Cardiac muscle cell (in vitro differentiated cells and primary cell): ENCODE data around the gene MTMR1. TPM values are rescaled to one million over a fixed set of nuclear protein-coding genes. Genes with fewer than 3 reads are reported as not detected.

Experiments
- DNase-seq, 2 donors: peaks; one replicate each; pipeline versions ENCODE4 v3.0.0 to v3.0.0-alpha.2; 2010 to 2017; ENCODE audit warnings: low read depth in 1 of 2, low spot score in 1 of 2
- H3K27ac ChIP-seq: fragments of 200-600 bp; sonication (generic); 2 replicates; pipeline ENCODE4 v1.5.1; 2016
- H3K27me3 ChIP-seq: fragments of 200-600 bp; sonication (generic); 2 replicates; pipeline ENCODE4 v1.6.0; 2016; ENCODE audit warnings: control low read depth
- H3K36me3 ChIP-seq: fragments of 200-600 bp; sonication (generic); 2 replicates; pipeline ENCODE4 v1.5.1; 2016; ENCODE audit warnings: control low read depth
- H3K4me1 ChIP-seq: fragments of 200-600 bp; sonication (generic); 2 replicates; pipeline ENCODE4 v1.8.1; 2017; ENCODE audit warnings: low read depth, mild to moderate bottlenecking, mixed run types
- H3K4me3 ChIP-seq: fragments of 200-600 bp; sonication (generic); 2 replicates; pipeline ENCODE4 v1.5.1; 2016; ENCODE audit warnings: mild to moderate bottlenecking
- H3K9me3 ChIP-seq: fragments of 200-600 bp; sonication (generic); 2 replicates; pipeline ENCODE4 v1.5.1; 2017; ENCODE audit warnings: low read depth, mild to moderate bottlenecking, control low read depth
- polyA plus RNA-seq: library from polyadenylated mRNA; unstranded; fragments of >200 nt; fragmentation: Nextera tagmentation; extraction: Ambion mirVana; gene quantifications from 2 replicates; pipeline ENCODE4 v1.2.1, GENCODE V29; 2016
- total RNA-seq: library from RNA; depleted of rRNA; stranded (reverse); fragments of >200 nt; gene quantifications from 2 replicates; pipeline ENCODE4 v1.2.3, GENCODE V29; 2016
- TF ChIP-seq, protein P1 (sequence below): IDR thresholded peaks from 2 replicates; pipeline ENCODE4 v1.5.1; 2012; ENCODE audit warnings: low read depth, mild to moderate bottlenecking, low read length

Gene MTMR1
- total and polyA plus RNA-seq, 2 experiments from 2014 or later: 20.2 to 22.3 TPM

DNA sequence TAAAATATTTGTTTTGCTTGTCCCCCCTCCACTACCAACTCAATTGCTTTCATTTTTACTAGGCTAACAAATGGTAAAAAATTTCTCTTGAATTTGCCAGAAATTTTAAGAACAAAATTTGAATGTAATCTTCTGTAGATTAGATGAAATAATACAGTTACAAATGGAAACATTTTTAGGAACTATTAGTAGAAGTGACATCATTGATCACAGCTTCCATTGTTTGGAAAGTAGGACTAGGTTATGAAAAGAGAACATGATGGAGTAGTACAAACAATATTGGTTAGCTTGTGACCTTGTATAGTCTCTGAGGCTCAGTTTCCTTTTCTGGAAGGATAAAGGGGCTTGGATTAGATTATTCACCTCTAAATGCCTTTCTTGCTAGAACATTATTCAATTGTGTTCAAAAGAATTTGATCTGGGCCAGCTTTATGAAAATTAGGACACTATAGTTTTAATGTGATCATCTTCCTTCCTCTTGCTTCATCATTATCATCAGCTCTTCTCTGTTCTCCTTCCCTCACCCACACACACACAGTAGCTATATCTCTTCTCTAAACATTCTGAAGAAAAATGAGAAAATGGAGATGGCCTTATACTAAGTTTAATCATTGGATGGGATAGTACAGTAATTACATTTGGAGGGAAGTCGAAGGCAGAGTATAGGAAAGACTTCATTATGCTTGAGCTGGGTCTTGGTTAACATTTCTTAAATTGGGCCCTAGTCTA is 9.9 kb downstream of the MTMR1 start:
- no peak for DNase-seq
- Histone ChIP-seq H3K27me3 (no peaks in the 10 kb centered on the region), H3K27ac (no peak overlapping the region)

DNA sequence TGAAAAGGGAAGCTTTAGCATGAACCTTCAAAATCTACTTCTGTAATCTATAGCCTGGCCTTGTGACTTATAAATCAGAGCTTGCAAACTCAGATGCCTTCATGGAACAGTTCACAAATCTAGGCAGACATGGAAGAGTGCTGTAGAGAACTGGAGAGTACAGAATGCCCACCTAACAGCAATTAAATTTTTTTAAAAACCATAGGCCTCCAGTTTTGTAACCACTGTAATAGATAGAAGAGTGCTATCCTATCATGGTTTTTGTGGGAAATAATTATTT is 10.4 kb downstream of the MTMR1 start:
- Histone ChIP-seq H3K36me3 (peaks cover 2% of the 10 kb centered on the region), H3K27ac (no peak overlapping the region), H3K4me3 (no peak overlapping the region), H3K27me3 (no peaks in the 10 kb centered on the region), H3K4me1 (no peaks in the 10 kb centered on the region), H3K9me3 (no peaks in the 10 kb centered on the region)
- no peak for DNase-seq
- TF ChIP-seq, protein P1, sequence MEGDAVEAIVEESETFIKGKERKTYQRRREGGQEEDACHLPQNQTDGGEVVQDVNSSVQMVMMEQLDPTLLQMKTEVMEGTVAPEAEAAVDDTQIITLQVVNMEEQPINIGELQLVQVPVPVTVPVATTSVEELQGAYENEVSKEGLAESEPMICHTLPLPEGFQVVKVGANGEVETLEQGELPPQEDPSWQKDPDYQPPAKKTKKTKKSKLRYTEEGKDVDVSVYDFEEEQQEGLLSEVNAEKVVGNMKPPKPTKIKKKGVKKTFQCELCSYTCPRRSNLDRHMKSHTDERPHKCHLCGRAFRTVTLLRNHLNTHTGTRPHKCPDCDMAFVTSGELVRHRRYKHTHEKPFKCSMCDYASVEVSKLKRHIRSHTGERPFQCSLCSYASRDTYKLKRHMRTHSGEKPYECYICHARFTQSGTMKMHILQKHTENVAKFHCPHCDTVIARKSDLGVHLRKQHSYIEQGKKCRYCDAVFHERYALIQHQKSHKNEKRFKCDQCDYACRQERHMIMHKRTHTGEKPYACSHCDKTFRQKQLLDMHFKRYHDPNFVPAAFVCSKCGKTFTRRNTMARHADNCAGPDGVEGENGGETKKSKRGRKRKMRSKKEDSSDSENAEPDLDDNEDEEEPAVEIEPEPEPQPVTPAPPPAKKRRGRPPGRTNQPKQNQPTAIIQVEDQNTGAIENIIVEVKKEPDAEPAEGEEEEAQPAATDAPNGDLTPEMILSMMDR: no peak

More for the DNA sequence above, 9.9 kb downstream of the MTMR1 start:
- Histone ChIP-seq H3K4me1 (no peaks in the 10 kb centered on the region), H3K36me3 (peaks cover 2% of the 10 kb centered on the region), H3K4me3 (no peak overlapping the region), H3K9me3 (no peaks in the 10 kb centered on the region)
- TF ChIP-seq, protein P1: no peak

DNA sequence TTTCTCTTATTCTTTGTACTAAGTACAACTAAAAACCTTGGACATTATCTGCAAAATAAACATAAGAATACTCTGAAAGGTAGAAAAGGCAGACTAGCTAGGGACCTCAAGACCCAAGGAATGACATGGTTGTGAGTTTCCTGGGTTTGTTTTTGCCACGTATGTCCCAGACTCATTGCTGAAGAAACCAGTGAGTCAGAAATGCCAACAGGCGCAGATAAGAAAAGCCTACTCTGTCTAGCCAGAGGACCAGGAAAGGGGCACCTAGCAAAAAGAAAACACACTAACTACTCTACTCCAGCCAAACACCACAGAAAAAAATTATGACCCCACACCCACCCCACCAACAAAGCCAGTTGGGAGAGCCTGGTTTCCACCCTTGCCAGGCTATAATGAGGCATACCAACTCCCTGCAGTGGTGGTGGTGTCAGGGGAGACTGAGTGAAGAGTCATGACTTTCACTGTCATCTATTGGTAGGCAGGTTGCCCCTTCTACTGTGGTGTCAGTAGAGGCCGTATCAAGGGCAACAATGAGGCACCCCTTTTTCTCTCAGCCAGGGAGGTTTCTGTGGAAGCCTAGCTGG is 10.9 kb downstream of the MTMR1 start:
- H3K36me3 ChIP-seq: peaks cover 2% of the 10 kb centered on the region
- H3K27me3 ChIP-seq: no peaks in the 10 kb centered on the region
- H3K4me3 ChIP-seq: no peak overlapping the region
- TF ChIP-seq, protein P1: no peak
- H3K4me1 ChIP-seq: no peaks in the 10 kb centered on the region
- no peaks in the 10 kb centered on the region for H3K9me3 ChIP-seq
- no peak overlapping the region for H3K27ac ChIP-seq
- DNase-seq: peak in 1 of 2 donors; percentile 54

DNA sequence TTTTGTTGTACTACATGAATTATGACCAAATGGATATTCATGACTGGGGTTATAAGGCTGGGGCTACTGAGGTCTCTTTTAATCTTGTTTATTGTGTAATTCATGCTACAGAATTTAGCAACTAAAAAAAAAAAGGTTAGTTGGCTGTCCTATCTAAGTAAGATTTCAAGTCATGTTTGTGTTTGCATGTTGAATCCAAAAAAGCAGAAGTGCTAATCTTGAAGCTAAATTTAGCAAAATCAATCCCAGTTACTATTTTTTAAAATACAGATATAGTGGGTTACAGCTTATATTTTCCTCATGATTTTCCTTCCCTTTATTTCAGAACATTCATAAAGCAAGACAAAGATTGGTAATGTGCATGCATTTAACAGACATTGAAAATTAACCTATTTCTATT is 19.4 kb downstream of the MTMR1 start:
- TF ChIP-seq, protein P1: no peak
- no peak for DNase-seq
- Histone ChIP-seq H3K27ac (no peak overlapping the region), H3K4me1 (no peaks in the 10 kb centered on the region), H3K27me3 (no peaks in the 10 kb centered on the region), H3K4me3 (no peak overlapping the region), H3K9me3 (no peaks in the 10 kb centered on the region), H3K36me3 (no peaks in the 10 kb centered on the region)

DNA sequence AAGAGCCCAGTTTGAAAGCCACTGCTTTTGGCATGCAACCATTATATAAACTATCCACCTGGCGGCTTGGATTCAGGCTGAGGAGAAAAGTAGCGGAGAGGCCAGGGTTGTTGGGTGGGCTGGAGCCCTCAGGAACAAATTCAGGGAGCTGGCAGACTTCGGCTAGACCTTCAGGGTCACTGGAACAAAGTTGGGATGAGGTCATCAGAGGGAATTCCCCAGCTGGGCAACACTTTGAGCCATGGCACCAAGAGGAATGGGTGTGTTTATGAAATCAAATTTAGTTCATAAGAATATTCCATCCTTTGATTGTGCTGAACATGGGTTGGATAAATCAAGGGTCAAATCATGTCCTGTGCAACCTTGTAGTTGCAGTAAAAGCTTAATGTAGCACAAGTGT is 22.0 kb downstream of the MTMR1 start:
- H3K27ac ChIP-seq: no peak overlapping the region
- TF ChIP-seq, protein P1: no peak

More for the DNA sequence above, 22.0 kb downstream of the MTMR1 start:
- Histone ChIP-seq H3K4me3 (no peak overlapping the region), H3K4me1 (no peaks in the 10 kb centered on the region), H3K27me3 (no peaks in the 10 kb centered on the region), H3K9me3 (no peaks in the 10 kb centered on the region), H3K36me3 (no peaks in the 10 kb centered on the region)
- no peak for DNase-seq
